H9 (cell line): ENCODE data around the gene IVL. TPM values are rescaled to one million over a fixed set of nuclear protein-coding genes. Genes with fewer than 3 reads are reported as not detected.

ENCODE experiments used
- DNase-seq: peaks from one replicate; pipeline ENCODE4 v3.0.0-alpha.2; 2017
- H2AFZ ChIP-seq: one replicate; pipeline ENCODE4 v1.6.1; 2013; ENCODE audit warnings: mild to moderate bottlenecking, low read length, control low read depth, moderate library complexity
- H2AK5ac ChIP-seq: 2 replicates; pipeline ENCODE4 v1.6.1; 2013; ENCODE audit warnings: low read length, control low read depth, mixed read lengths; ENCODE audit not compliant: insufficient read length
- H2BK120ac ChIP-seq: one replicate; pipeline ENCODE4 v1.6.1; 2013; ENCODE audit warnings: low read depth, mild to moderate bottlenecking, low read length, control low read depth, inconsistent platforms; ENCODE audit not compliant: poor library complexity, severe bottlenecking
- H2BK12ac ChIP-seq: 2 replicates; pipeline ENCODE4 v1.6.1; 2013; ENCODE audit warnings: low read length, control low read depth, mixed read lengths, low read depth; ENCODE audit not compliant: insufficient read length
- H2BK15ac ChIP-seq: 2 replicates; pipeline ENCODE4 v1.6.1; 2013; ENCODE audit warnings: low read depth, low read length, control low read depth
- H2BK20ac ChIP-seq: one replicate; pipeline ENCODE4 v1.6.1; 2013; ENCODE audit warnings: low read depth, mild to moderate bottlenecking, low read length, control low read depth, inconsistent platforms; ENCODE audit not compliant: poor library complexity, severe bottlenecking
- H2BK5ac ChIP-seq: 2 replicates; pipeline ENCODE4 v1.6.1; 2013; ENCODE audit warnings: low read length, control low read depth, mixed read lengths; ENCODE audit not compliant: insufficient read length
- H3K14ac ChIP-seq: 2 replicates; pipeline ENCODE4 v1.6.1; 2013; ENCODE audit warnings: low read length, control low read depth; ENCODE audit not compliant: insufficient read depth
- H3K18ac ChIP-seq: 2 replicates; pipeline ENCODE4 v1.6.1; 2013; ENCODE audit warnings: low read depth, mild to moderate bottlenecking, mixed read lengths, low read length, control low read depth; ENCODE audit not compliant: insufficient read length
- H3K23ac ChIP-seq: 2 replicates; pipeline ENCODE4 v1.6.1; 2013; ENCODE audit warnings: low read length, control low read depth, mixed read lengths, low read depth; ENCODE audit not compliant: insufficient read length
- H3K23me2 ChIP-seq: 2 replicates; pipeline ENCODE4 v1.6.1; 2013; ENCODE audit warnings: low read depth, mild to moderate bottlenecking, mixed read lengths, low read length, control low read depth; ENCODE audit not compliant: insufficient read length, poor library complexity, severe bottlenecking
- H3K27ac ChIP-seq: 2 replicates; pipeline ENCODE4 v1.5.1; 2013; ENCODE audit warnings: low read length, control low read depth, mixed read lengths, low read depth; ENCODE audit not compliant: insufficient read length
- H3K27me3 ChIP-seq: 2 replicates; pipeline ENCODE4 v1.6.1; 2013; ENCODE audit warnings: low read length, control low read depth, inconsistent platforms; ENCODE audit not compliant: insufficient read depth
- H3K4ac ChIP-seq: 2 replicates; pipeline ENCODE4 v1.6.1; 2013; ENCODE audit warnings: low read depth, mild to moderate bottlenecking, control low read depth, inconsistent platforms, low read length, moderate library complexity
- H3K4me1 ChIP-seq: 2 replicates; pipeline ENCODE4 v1.6.1; 2013; ENCODE audit warnings: low read length, control low read depth, inconsistent platforms; ENCODE audit not compliant: insufficient read depth
- H3K4me2 ChIP-seq: 2 replicates; pipeline ENCODE4 v1.6.1; 2013; ENCODE audit warnings: low read length, control low read depth, mixed read lengths; ENCODE audit not compliant: insufficient read length, insufficient read depth
- H3K56ac ChIP-seq: 2 replicates; pipeline ENCODE4 v1.6.1; 2013; ENCODE audit warnings: low read depth, mild to moderate bottlenecking, mixed read lengths, low read length, control low read depth; ENCODE audit not compliant: insufficient read length
- H3K79me1 ChIP-seq: 2 replicates; pipeline ENCODE4 v1.6.1; 2013; ENCODE audit warnings: low read depth, mild to moderate bottlenecking, moderate library complexity, low read length, control low read depth, inconsistent platforms; ENCODE audit not compliant: insufficient read depth, poor library complexity, severe bottlenecking
- H3K79me2 ChIP-seq: 2 replicates; pipeline ENCODE4 v1.6.1; 2013; ENCODE audit warnings: low read length, control low read depth, inconsistent platforms; ENCODE audit not compliant: insufficient read depth
- H3K9ac ChIP-seq: 2 replicates; pipeline ENCODE4 v1.6.1; 2013; ENCODE audit warnings: low read length, control low read depth, mixed read lengths; ENCODE audit not compliant: insufficient read length; ENCODE audit errors: extremely low read depth
- H3K9me3 ChIP-seq: one replicate; pipeline ENCODE4 v1.6.1; 2013; ENCODE audit warnings: low read depth, low read length, inconsistent platforms; ENCODE audit not compliant: control insufficient read depth
- H3T11ph ChIP-seq: one replicate; pipeline ENCODE4 v1.6.1; 2013; ENCODE audit warnings: mild to moderate bottlenecking, low read length, control low read depth, inconsistent platforms
- H4K20me1 ChIP-seq: one replicate; pipeline ENCODE4 v1.6.1; 2013; ENCODE audit not compliant: control insufficient read depth, insufficient read length, insufficient read depth
- H4K5ac ChIP-seq: 2 replicates; pipeline ENCODE4 v1.6.1; 2013; ENCODE audit warnings: low read depth, mild to moderate bottlenecking, mixed read lengths, low read length, control low read depth; ENCODE audit not compliant: insufficient read length
- H4K8ac ChIP-seq: replicated peaks from 2 replicates; pipeline ENCODE4 v1.6.1; 2013; ENCODE audit warnings: low read length, control low read depth, mixed read lengths, low read depth; ENCODE audit not compliant: insufficient read length
- H4K91ac ChIP-seq: 2 replicates; pipeline ENCODE4 v1.6.1; 2013; ENCODE audit warnings: low read depth, mild to moderate bottlenecking, moderate library complexity, mixed read lengths, low read length, control low read depth; ENCODE audit not compliant: insufficient read length
- H3K27ac Mint-ChIP-seq, 3 experiments: 2 replicates in 2 of 3; 3 replicates in 1 of 3; pipeline ENCODE4 v1.8.0; 2020 to 2021; ENCODE audit warnings: mixed read lengths in 3 of 3, mild to moderate bottlenecking in 1 of 3, moderate library complexity in 1 of 3
- H3K27me3 Mint-ChIP-seq: 2 replicates; pipeline ENCODE4 v1.8.0; 2021; ENCODE audit warnings: low read depth, mild to moderate bottlenecking, moderate library complexity, mixed read lengths
- H3K36me3 Mint-ChIP-seq, 3 experiments: 2 replicates in 2 of 3; 3 replicates in 1 of 3; pipeline ENCODE4 v1.8.0; 2020 to 2021; ENCODE audit warnings: low read depth in 3 of 3, mixed read lengths in 3 of 3; ENCODE audit not compliant: insufficient read depth in 1 of 3
- H3K4me1 Mint-ChIP-seq, 2 experiments: 2 replicates each; pipeline ENCODE4 v1.8.0; 2020; ENCODE audit warnings: mixed read lengths in 2 of 2
- H3K4me3 Mint-ChIP-seq, 2 experiments: 2 replicates in 1 of 2; 3 replicates in 1 of 2; pipeline ENCODE4 v1.8.0; 2020 to 2021; ENCODE audit warnings: mild to moderate bottlenecking in 2 of 2, mixed read lengths in 2 of 2, moderate library complexity in 1 of 2
- H3K9me3 Mint-ChIP-seq, 2 experiments: 2 replicates in 1 of 2; 3 replicates in 1 of 2; pipeline ENCODE4 v1.8.0; 2020; ENCODE audit warnings: mild to moderate bottlenecking in 2 of 2, mixed read lengths in 2 of 2, moderate library complexity in 1 of 2
- WGBS: extraction: QIAGEN DNeasy Blood & Tissue Kit; methylation state at CpG from one replicate; pipeline ENCODE4 v1.1.7; 2013; ENCODE audit warnings: missing lambda C conversion rate, low lambda C conversion rate, mixed read lengths; ENCODE audit not compliant: insufficient read length; ENCODE audit errors: extremely low coverage; 5-methylcytosine and 5-hydroxymethylcytosine counted together
- total RNA-seq: library from RNA; stranded (reverse); gene quantifications from 2 replicates; pipeline ENCODE4 v1.2.1, GENCODE V29; 2021
- TF ChIP-seq, protein P1 (sequence below): fragments of 200-600 bp; sonication (generic); conservative IDR thresholded peaks from 3 replicates; pipeline ENCODE4 v1.8.0; 2021; ENCODE audit warnings: antibody characterized with exemption, mild to moderate bottlenecking

IVL gene
- total RNA-seq, 1 experiment from 2014 or later: not detected

DNA sequence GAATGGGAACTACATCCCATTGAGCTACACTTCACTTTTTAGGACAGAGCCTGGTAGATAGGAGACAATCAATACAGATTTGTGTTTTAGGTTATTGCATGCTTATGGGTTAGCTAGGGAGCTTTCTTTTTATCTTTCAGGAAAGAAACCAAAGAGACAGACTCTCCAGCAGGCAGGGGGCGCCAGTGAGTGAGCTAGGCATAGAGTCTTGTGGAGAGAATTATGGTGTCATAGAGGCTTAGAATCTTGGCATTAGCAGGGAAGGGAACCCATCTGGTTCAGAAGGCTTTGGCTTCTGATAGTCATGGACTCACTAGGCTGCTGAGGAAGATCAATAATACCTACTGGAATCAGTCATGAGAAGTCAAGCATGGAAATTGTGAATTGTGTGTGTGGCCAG, 30.3 kb upstream of the IVL start, which contains the start of gene SMCP:
SMCP (plus strand) TSS at position 281 of the 400 bp plus-strand sequence. CDS start 6,101 bp downstream, outside the sequence.
- Histone ChIP-seq H3K27ac (no peak within 1 kb of the TSS), H2AK5ac (no peak within 1 kb of the TSS), H4K5ac (no peak within 1 kb of the TSS), H3K4ac (no peak within 1 kb of the TSS), H2BK12ac (no peak within 1 kb of the TSS), H3K9ac (no peak within 1 kb of the TSS), H3K14ac (no peak within 1 kb of the TSS), H3K9me3 (no peaks in the 10 kb centered on the region), H3K4me1 (no peaks in the 10 kb centered on the region), H4K20me1 (no peaks in the 10 kb centered on the region), H2BK15ac (no peak within 1 kb of the TSS), H4K91ac (no peak within 1 kb of the TSS), H3K79me2 (no peaks in the 10 kb centered on the region), H3T11ph (no peak within 1 kb of the TSS), H3K23me2 (no peaks in the 10 kb centered on the region), H3K56ac (no peak within 1 kb of the TSS), H3K27me3 (no peaks in the 10 kb centered on the region), H3K4me2 (no peak within 1 kb of the TSS), H3K18ac (no peak within 1 kb of the TSS), H2BK20ac (no peak within 1 kb of the TSS), H3K79me1 (no peaks in the 10 kb centered on the region), H2BK5ac (no peak within 1 kb of the TSS), H4K8ac (no peak within 1 kb of the TSS), H2BK120ac (no peak within 1 kb of the TSS), H3K23ac (no peak within 1 kb of the TSS), H2AFZ (no peak within 1 kb of the TSS)
- Mint-ChIP-seq H3K4me1 (no peaks in the 10 kb centered on the region), H3K9me3 (peaks cover 58 to 65% of the 10 kb centered on the region in 2 experiments), H3K36me3 (peaks cover 7 to 18% (median 8%) of the 10 kb centered on the region in 3 experiments; a peak in 5 of 7 replicates), H3K4me3 (no peak within 1 kb of the TSS), H3K27me3 (no peaks in the 10 kb centered on the region; the same call in 1 of the 2 replicates), H3K27ac (no peak within 1 kb of the TSS)
- no CpG with 5 or more reads among the region's 1 CpG for WGBS
- DNase-seq: no peak
- TF ChIP-seq, protein P1, sequence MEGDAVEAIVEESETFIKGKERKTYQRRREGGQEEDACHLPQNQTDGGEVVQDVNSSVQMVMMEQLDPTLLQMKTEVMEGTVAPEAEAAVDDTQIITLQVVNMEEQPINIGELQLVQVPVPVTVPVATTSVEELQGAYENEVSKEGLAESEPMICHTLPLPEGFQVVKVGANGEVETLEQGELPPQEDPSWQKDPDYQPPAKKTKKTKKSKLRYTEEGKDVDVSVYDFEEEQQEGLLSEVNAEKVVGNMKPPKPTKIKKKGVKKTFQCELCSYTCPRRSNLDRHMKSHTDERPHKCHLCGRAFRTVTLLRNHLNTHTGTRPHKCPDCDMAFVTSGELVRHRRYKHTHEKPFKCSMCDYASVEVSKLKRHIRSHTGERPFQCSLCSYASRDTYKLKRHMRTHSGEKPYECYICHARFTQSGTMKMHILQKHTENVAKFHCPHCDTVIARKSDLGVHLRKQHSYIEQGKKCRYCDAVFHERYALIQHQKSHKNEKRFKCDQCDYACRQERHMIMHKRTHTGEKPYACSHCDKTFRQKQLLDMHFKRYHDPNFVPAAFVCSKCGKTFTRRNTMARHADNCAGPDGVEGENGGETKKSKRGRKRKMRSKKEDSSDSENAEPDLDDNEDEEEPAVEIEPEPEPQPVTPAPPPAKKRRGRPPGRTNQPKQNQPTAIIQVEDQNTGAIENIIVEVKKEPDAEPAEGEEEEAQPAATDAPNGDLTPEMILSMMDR: peak; percentile 50
